ENCODE data around the gene CAPN7. TPM values are rescaled to one million over a fixed set of nuclear protein-coding genes. Genes with fewer than 3 reads are reported as not detected.
A peak's percentile ranks its signal among the peaks of the same experiment; 100 is the strongest.

CAPN7 gene
- total RNA-seq, 1 experiment from 2014 or later = 39.4 TPM

GRCh38 chr3:15199493-15200105, 6.4 kb upstream of the CAPN7 start:
- no peak for DNase-seq (ENCODE audit: low spot score)

- DNase-seq (ENCODE audit: low spot score) = peak; percentile 28
These were observed 2.0 kb upstream of the CAPN7 start for GRCh38 chr3:15204005-15204404.

GRCh38 chr3:15205482-15205933, 538 bp upstream of the CAPN7 start:
- DNase-seq (ENCODE audit: low spot score) = no peak

- peak; percentile 29 for DNase-seq (ENCODE audit: low spot score)
These were observed 873 bp downstream of the CAPN7 start for GRCh38 chr3:15206662-15207576.

- DNase-seq (ENCODE audit: low spot score) = no peak
These were observed 1.9 kb downstream of the CAPN7 start for GRCh38 chr3:15207836-15208504.

GRCh38 chr3:15211937-15212336, 5.9 kb downstream of the CAPN7 start:
- DNase-seq (ENCODE audit: low spot score) = no peak

GRCh38 chr3:15214758-15215157, 8.7 kb downstream of the CAPN7 start:
- DNase-seq (ENCODE audit: low spot score) = no peak

- no peak for DNase-seq (ENCODE audit: low spot score)
These were observed 9.9 kb downstream of the CAPN7 start for GRCh38 chr3:15215996-15216395.

- no peak for DNase-seq (ENCODE audit: low spot score)
These were observed 10.5 kb downstream of the CAPN7 start for GRCh38 chr3:15216501-15216900.

- DNase-seq (ENCODE audit: low spot score) = no peak
These were observed 11.1 kb downstream of the CAPN7 start for GRCh38 chr3:15217011-15217671.

GRCh38 chr3:15217841-15218267, 11.8 kb downstream of the CAPN7 start:
- DNase-seq (ENCODE audit: low spot score) = no peak

- DNase-seq (ENCODE audit: low spot score) = no peak
These were observed 12.6 kb downstream of the CAPN7 start for GRCh38 chr3:15218689-15219088.

- DNase-seq (ENCODE audit: low spot score) = no peak
These were observed 14.0 kb downstream of the CAPN7 start for GRCh38 chr3:15220056-15220455.

- no peak for DNase-seq (ENCODE audit: low spot score)
These were observed 14.6 kb downstream of the CAPN7 start for GRCh38 chr3:15220661-15221060.

GRCh38 chr3:15221574-15222217, 15.7 kb downstream of the CAPN7 start:
- no peak for DNase-seq (ENCODE audit: low spot score)

GRCh38 chr3:15223685-15224572, 17.9 kb downstream of the CAPN7 start:
- no peak for DNase-seq (ENCODE audit: low spot score)

GRCh38 chr3:15228147-15228546, 22.1 kb downstream of the CAPN7 start:
- no peak for DNase-seq (ENCODE audit: low spot score)

- DNase-seq (ENCODE audit: low spot score) = no peak
These were observed 23.2 kb downstream of the CAPN7 start for GRCh38 chr3:15229262-15229661.

- DNase-seq (ENCODE audit: low spot score) = peak; percentile 29
These were observed 35.3 kb downstream of the CAPN7 start for GRCh38 chr3:15241341-15241740.

- DNase-seq (ENCODE audit: low spot score) = no peak
These were observed 37.9 kb downstream of the CAPN7 start for GRCh38 chr3:15243822-15244482.

All from A172 (cell line).